Right cardiac atrium (tissue), 5 donors: ENCODE measurements around the gene CBLB. TPM values are rescaled to one million over a fixed set of nuclear protein-coding genes. Genes with fewer than 3 reads are reported as not detected.

ENCODE experiments used
- ATAC-seq, 2 donors: fragments of 200-7000 bp; cut with Tn5 transposase; one replicate each; pipeline versions ENCODE4 v1.8.0 to v1.9.1; 2020; ENCODE audit warnings: moderate library complexity in 2 of 2, mild to moderate bottlenecking in 1 of 2
- DNase-seq, 3 donors: peaks; one replicate each; pipeline ENCODE4 v3.0.0-alpha.2; 2020
- H3K27ac ChIP-seq: one replicate; pipeline ENCODE4 v1.5.1; 2013; ENCODE audit warnings: mild to moderate bottlenecking, low read length, control low read depth, moderate library complexity
- H3K27me3 ChIP-seq: one replicate; pipeline ENCODE4 v1.6.1; 2013; ENCODE audit not compliant: control insufficient read depth, insufficient read depth
- H3K4me1 ChIP-seq: one replicate; pipeline ENCODE4 v1.6.1; 2013; ENCODE audit warnings: low read length; ENCODE audit not compliant: control insufficient read depth, insufficient read depth
- H3K4me3 ChIP-seq: one replicate; pipeline ENCODE4 v1.5.1; 2013; ENCODE audit warnings: low read length, control low read depth
- H3K9me3 ChIP-seq: one replicate; pipeline ENCODE4 v1.6.1; 2013; ENCODE audit warnings: low read length; ENCODE audit not compliant: control insufficient read depth
- WGBS: extraction: QIAGEN DNeasy Blood & Tissue Kit; methylation state at CpG from one replicate; pipeline ENCODE4 v1.1.7; 2013; 5-methylcytosine and 5-hydroxymethylcytosine counted together
- intact Hi-C, 4 donors: fragments of 100-400 bp; cut with DNase I; formaldehyde crosslinking; loops; one replicate each; pipeline versions ENCODE4 v1.11.0 to v1.14.0; 2022 to 2023
- polyA plus RNA-seq: library from polyadenylated mRNA; stranded (reverse); fragments of 200-250 nt; gene quantifications from one replicate; pipeline ENCODE4 v1.2.3, GENCODE V29; 2013
- total RNA-seq, 4 donors: library from RNA; stranded (reverse); fragmentation: NEBNext Ultra II Directional; extraction: Animal tissue kit (Norgen Biotek cat#: 25700); gene quantifications; one replicate each; pipeline ENCODE4 v1.2.1, GENCODE V29; 2021
- donor health status: healthy with polysubstance abuse.
- donor health status: DM: no; HTN: yes; CAD: no.
- donor health status: DM: no; HTN: no; CAD: no.
- donor health status: DM: no; HTN: yes; CAD: no; lungs with severe emphysema.
- donor health status: DM: yes; HTN: yes; CAD: no.

CBLB gene
- total and polyA plus RNA-seq, 5 donors, result 18.0 to 45.0 (median 43.0) TPM

DNA sequence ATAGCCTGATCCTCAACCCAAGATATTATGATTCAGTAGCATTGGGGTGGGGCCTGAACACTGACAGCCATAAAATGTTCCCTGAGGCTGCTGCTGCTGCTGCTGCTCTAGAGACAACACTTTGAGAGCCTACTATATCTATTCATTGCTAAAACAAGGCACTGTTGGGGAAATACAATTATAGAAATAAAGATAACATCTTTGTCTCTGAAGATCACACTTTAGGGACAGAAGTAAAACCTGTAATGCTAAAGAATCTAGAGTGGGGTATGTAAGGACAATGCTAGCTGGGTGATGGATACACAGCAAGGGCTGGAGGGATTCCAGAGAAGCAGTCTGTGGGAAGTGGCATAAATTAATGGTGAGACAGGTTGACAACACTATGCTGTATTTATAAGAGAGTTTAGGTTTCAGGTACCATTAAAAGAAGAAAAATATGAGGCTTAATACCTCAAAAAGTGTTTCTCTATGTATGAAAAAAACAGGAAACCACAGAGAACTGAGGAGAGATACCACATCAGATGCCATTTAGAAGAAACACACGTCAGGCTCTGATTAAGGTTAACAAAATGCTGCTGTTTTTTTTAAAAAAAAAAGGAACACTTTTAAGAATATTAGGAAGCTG is 115.9 kb downstream of the CBLB start:
- Histone ChIP-seq H3K4me1 (no peaks in the 10 kb centered on the region), H3K9me3 (no peaks in the 10 kb centered on the region), H3K27ac (no peak overlapping the region), H3K27me3 (no peaks in the 10 kb centered on the region), H3K4me3 (no peak overlapping the region)
- DNase-seq, result peak in 1 of 3 donors; percentile 46
- ATAC-seq, result peak; percentile 56 to 70
- intact Hi-C loops, result no loop called here
- WGBS, result 42% methylated on average over 1 of the region's 1 CpG

DNA sequence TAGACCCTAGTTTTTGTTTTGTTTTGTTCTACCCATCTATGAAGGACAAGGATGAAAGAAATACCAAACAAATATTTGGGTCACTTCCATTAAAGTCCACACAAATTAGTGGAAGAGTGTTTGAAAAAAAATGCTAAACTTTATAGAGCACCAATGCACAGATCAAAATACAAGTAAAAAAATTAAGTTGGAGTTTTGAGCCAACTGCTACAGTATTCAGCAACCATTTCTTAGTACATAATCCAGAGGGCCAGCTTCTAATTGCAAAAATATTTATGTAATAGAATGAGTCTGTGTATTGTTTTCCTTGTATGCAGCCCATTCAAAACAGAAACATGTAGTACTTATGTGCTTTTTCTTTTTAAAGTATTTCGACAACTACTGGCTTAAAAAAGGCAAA is 121.1 kb downstream of the CBLB start:
- 62% methylated on average over 1 of the region's 1 CpG for WGBS
- Histone ChIP-seq H3K9me3 (no peaks in the 10 kb centered on the region), H3K4me1 (no peaks in the 10 kb centered on the region), H3K27me3 (no peaks in the 10 kb centered on the region), H3K4me3 (no peak overlapping the region), H3K27ac (no peak overlapping the region)
- no peak for DNase-seq
- intact Hi-C loops, result no loop called here
- peak in 1 of 2 donors; percentile 53 for ATAC-seq

DNA sequence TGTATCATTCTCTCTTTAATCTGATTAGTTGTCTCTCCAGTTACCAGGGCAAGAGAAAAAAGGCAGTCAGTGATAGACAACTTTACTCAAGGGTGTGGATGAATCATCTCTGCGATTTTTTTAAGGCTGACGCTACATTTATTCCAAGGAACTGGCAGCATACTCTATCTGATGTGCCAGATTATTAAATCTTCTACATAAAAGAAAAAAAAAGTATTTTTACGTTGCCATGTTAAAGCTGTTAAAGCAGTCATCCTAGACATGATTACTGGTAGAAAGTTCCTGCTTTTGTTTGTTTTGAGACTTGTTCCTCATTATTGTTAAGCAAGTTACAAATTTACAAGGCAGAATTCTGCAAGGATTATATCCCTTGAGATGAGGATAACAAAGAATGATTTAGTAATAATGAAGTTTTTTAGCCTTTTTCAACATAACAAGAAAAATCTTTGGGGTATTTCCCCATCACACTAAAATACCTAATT is 121.7 kb downstream of the CBLB start:
- no peaks in the 10 kb centered on the region for H3K9me3 ChIP-seq
- 16% methylated on average over 3 of the region's 3 CpGs for WGBS
- DNase-seq, result no peak
- H3K27ac ChIP-seq, result no peak overlapping the region
- H3K27me3 ChIP-seq, result no peaks in the 10 kb centered on the region
- H3K4me3 ChIP-seq, result no peak overlapping the region
- ATAC-seq, result peak; percentile 80
- intact Hi-C loops, result no loop called here
- no peaks in the 10 kb centered on the region for H3K4me1 ChIP-seq

DNA sequence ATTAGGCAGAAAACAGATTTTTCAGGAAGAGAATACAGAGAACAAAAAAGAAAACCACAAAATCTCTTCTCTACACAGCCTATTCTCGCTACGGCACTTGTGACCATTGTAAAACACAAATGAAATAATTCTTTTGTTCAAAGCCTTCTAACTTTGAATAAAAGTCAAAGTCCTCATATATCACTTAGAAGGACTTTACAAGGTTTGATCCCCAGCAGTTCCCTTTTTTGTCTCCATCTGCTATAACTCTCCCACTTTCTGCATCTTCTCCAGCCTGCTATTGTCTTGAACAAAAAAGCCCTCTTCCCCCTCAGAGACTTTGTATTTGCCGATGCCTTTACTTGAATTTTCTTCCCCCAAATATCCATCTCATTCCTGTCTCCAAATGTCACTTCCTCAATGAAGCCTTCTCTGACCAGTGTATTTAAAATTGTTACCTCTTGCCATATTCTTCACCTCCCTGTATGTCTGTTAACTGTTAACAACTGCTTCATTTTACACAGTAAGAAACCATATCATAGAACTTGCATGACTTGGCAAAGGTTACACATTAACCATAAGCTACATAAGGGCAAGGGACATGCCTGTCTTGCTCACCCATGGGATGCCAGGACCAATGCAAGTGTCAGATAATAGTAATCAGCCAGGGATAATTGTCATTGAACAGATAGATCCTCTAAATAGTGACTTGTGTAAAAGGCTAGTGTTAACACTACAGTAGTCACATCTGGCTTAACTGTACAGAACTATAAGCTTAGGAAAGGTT is 122.4 kb downstream of the CBLB start:
- peak; percentile 32 to 44 for ATAC-seq
- no peak overlapping the region for H3K4me3 ChIP-seq
- no peaks in the 10 kb centered on the region for H3K9me3 ChIP-seq
- 75% methylated on average over 3 of the region's 3 CpGs for WGBS
- DNase-seq, result no peak
- H3K27ac ChIP-seq, result no peak overlapping the region
- no peaks in the 10 kb centered on the region for H3K27me3 ChIP-seq
- no peaks in the 10 kb centered on the region for H3K4me1 ChIP-seq
- intact Hi-C loops, result no loop called here

DNA sequence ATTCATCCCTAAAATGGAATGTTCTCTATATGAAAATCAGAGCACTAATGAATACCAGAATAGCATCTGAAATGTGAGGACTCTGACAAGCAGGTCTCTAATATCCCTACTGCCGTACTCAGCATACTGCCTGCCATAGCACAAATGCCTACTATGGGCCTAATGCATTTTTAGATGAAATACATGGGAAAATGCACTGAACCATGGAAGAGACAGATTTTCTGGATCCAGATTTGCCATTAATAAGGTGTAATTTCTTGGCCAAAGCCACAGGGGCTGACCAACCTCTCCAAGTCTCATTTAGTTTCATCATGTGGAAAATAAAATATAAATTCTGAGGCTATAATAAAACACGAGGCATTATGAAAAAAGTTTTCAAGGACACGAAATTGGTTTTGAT is 123.8 kb downstream of the CBLB start:
- no peak for DNase-seq

DNA sequence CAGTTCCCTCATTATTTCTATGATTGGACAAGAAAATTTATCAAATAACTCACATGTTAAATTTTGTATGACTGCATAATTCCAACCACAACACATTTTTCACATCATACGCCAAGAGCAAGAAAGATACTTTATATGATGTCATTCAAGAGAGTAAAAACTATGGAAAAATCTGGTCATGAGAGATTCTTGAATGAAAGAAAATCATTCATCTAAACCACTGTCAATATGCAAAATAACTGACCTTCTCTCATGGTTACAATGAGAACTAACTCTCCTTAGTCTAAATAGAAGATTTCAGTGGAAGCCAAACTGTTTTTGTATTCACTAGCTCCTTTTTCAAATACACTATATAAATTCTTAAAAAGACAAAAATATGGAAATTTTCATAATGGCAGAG is 124.6 kb downstream of the CBLB start:
- Histone ChIP-seq H3K27me3 (no peaks in the 10 kb centered on the region), H3K4me3 (no peak overlapping the region), H3K9me3 (no peaks in the 10 kb centered on the region), H3K4me1 (no peaks in the 10 kb centered on the region), H3K27ac (no peak overlapping the region)
- intact Hi-C loops, result no loop called here
- DNase-seq (no peak), ATAC-seq (no peak)
- WGBS, result 92% methylated on average over 1 of the region's 1 CpG

More for the DNA sequence above, 123.8 kb downstream of the CBLB start:
- no peaks in the 10 kb centered on the region for H3K4me1 ChIP-seq
- intact Hi-C loops, result no loop called here
- no peak overlapping the region for H3K4me3 ChIP-seq
- ATAC-seq, result no peak
- H3K27me3 ChIP-seq, result no peaks in the 10 kb centered on the region
- no peak overlapping the region for H3K27ac ChIP-seq
- no peaks in the 10 kb centered on the region for H3K9me3 ChIP-seq
- 93% methylated on average over 3 of the region's 3 CpGs for WGBS

DNA sequence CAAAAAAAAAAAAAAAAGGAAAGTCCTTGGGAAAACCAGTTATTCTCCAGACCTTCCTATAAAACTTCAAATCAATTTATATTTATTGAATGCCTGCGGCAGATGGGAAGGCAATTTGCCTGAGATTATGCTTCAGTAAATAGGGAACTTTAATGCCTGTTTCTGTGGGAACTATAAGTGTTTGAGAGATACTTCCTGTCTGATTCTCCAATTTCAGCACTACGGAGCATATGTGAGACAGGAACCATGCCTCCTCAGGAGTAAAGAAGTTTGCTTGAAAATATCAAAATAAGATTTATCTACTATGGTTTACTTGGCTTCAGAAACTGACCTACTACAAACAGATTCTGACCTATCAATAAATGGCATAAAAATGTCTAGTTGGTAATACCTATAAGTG is 135.5 kb downstream of the CBLB start:
- no peak for DNase-seq
- intact Hi-C loops, result no loop called here
- no peaks in the 10 kb centered on the region for H3K9me3 ChIP-seq
- 79% methylated on average over 2 of the region's 2 CpGs for WGBS
- H3K4me3 ChIP-seq, result no peak overlapping the region
- no peak for ATAC-seq
- no peak overlapping the region for H3K27ac ChIP-seq
- no peaks in the 10 kb centered on the region for H3K4me1 ChIP-seq
- H3K27me3 ChIP-seq, result no peaks in the 10 kb centered on the region

DNA sequence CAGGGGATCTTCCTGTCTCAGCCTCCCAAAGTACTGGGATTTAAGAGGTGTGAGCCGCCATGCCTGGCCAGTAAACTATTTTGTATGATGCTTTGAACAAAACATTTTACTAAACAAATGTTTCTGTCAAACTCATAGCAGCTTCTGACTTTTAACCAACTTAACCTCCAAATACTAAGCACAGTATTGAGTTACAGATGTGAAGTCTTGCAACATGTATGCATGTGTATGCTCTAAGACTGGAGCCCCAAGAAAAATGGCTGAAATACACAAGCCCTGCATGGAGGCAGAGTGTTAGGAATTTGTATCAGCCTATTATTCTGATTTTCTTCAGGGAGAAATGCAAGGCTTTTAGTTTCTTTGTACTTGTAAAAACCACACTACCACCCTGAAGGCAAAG is 137.1 kb downstream of the CBLB start:
- intact Hi-C loops, result no loop called here
- no peaks in the 10 kb centered on the region for H3K4me1 ChIP-seq
- no peaks in the 10 kb centered on the region for H3K9me3 ChIP-seq
- DNase-seq, result no peak
- 97% methylated on average over 1 of the region's 1 CpG for WGBS
- H3K27me3 ChIP-seq, result no peaks in the 10 kb centered on the region
- ATAC-seq, result no peak
- H3K27ac ChIP-seq, result no peak overlapping the region
- no peak overlapping the region for H3K4me3 ChIP-seq

DNA sequence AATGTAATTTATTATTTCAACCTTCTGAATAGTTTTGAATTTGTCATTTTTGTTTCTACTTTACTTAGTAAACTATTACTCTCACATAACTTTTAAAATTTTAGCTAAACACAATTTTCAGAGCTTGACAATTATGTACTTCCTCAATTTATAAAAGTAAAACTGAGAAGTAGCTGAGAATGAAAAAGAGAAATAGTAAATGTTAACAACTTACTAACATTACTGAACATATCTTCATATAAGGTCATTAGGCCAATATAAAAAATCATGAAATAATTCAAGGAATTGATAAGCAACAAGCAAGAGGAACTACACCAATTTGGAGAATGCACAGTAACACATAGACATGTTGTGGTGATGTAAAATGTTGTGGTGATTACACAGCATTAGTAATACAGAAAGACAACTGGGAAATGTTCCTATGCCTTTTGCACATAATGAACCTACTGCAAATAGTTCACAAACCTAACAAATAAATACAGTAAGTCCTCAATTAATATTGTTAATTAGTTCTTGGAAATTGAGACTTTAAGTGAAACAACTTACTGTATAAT is 137.9 kb downstream of the CBLB start:
- no peak for DNase-seq
- H3K27me3 ChIP-seq, result no peaks in the 10 kb centered on the region

DNA sequence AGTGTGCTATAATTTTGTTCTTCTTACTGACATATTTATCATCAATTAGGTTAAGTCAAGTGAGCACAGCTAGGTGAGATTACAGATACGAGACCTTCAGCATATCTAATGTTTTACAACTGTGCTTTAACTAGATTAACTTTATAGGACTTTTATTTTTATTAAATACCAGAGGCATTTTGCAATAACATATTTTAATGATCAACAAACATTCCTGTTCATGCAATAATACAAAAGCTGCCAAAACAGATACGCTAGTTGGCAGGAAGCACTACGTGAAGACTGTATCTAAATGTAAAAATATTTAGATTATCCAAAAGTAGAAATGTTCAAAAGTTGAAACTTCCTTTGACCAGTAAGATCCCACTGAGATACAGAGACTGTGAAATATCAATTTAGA is 139.1 kb downstream of the CBLB start:
- DNase-seq (no peak), ATAC-seq (no peak)
- Histone ChIP-seq H3K27me3 (no peaks in the 10 kb centered on the region), H3K27ac (no peak overlapping the region), H3K4me3 (no peak overlapping the region), H3K4me1 (no peaks in the 10 kb centered on the region), H3K9me3 (no peaks in the 10 kb centered on the region)
- intact Hi-C loops, result no loop called here
- WGBS, result 63% methylated on average over 3 of the region's 3 CpGs

More for the DNA sequence above, 137.9 kb downstream of the CBLB start:
- H3K27ac ChIP-seq, result no peak overlapping the region
- ATAC-seq, result no peak
- H3K4me3 ChIP-seq, result no peak overlapping the region
- intact Hi-C loops, result no loop called here
- no peaks in the 10 kb centered on the region for H3K4me1 ChIP-seq
- no peaks in the 10 kb centered on the region for H3K9me3 ChIP-seq

DNA sequence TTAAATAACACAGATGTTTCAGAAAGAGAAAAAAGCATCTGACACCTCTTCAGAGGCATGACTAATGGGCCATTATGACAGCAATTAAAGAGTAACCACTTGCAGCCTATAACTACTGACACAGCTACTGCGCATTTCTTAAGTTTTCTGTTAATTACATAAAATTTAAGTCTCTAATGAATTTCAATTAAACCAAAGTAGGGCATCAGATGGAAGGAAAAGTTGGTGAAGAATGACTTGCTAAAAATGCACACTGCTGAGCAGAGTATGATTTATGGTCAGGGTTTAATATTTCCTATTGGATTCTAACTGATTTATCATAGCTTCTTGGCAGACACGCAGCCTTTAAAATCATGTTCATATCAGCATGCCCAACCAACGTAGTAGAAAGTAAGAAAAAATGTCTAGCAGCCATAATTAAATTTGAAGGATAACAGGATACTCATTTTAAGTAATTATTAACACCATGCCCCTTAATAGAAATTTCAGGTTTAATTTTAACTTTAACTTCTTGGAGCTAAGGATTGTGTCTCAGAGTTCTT is 140.0 kb downstream of the CBLB start:
- intact Hi-C loops, result no loop called here
- 68% methylated on average over 3 of the region's 3 CpGs for WGBS

More for the DNA sequence above, 140.0 kb downstream of the CBLB start:
- H3K4me1 ChIP-seq, result no peaks in the 10 kb centered on the region
- H3K4me3 ChIP-seq, result no peak overlapping the region
- DNase-seq, result no peak
- no peaks in the 10 kb centered on the region for H3K9me3 ChIP-seq
- no peak for ATAC-seq
- H3K27ac ChIP-seq, result no peak overlapping the region
- no peaks in the 10 kb centered on the region for H3K27me3 ChIP-seq
